T-helper 1 cell treated with Interleukin-12 subunit alpha and Interleukin-12 subunit beta and Interleukin-4 antibody, amounts not matched to agents 30 ng/mL and 1 ng/mL, for 36 hours (primary cell): ENCODE results near the gene SNX15. TPM values are rescaled to one million over a fixed set of nuclear protein-coding genes. Genes with fewer than 3 reads are reported as not detected.
"Not testable (repeated sequence)": the region's sequence is repeated elsewhere in the genome, so short reads cannot be mapped to it uniquely, and the experiment has no call there.

Source experiments
- intact Hi-C: fragments of 100-400 bp; cut with micrococcal nuclease; formaldehyde crosslinking; loops from one replicate; pipeline ENCODE4 v1.15.1; 2024
- total RNA-seq: library from RNA; stranded (reverse); gene quantifications from 2 replicates; pipeline ENCODE4 v1.2.3, GENCODE V29; 2022

SNX15 gene
- total RNA-seq, result 29.9 and 35.8 TPM in 2 replicates

- intact Hi-C loops, result loop anchor here (1.0 to 5.0 kb wide), 16 partner anchors 13 to 587 kb away; partner anchors contain the start of genes ATG2A, CDCA5, FAM89B and MAP3K11
Observed at GRCh38 chr11:65027213-65028067, at the start of gene SNX15. Gene SNX15 (plus strand): TSS chr11:65027439. CDS start chr11:65027538, 99 bp downstream.

GRCh38 chr11:64983339-64983738 is 43.9 kb upstream of the SNX15 start:
- intact Hi-C loops, result not testable (repeated sequence)

GRCh38 chr11:64987998-64988854 is 39.0 kb upstream of the SNX15 start:
- intact Hi-C loops, result no loop called here

- intact Hi-C loops, result no loop called here
Observed at GRCh38 chr11:64989416-64989815, 37.8 kb upstream of the SNX15 start.

GRCh38 chr11:64990222-64990923 is 36.9 kb upstream of the SNX15 start:
- intact Hi-C loops, result no loop called here

GRCh38 chr11:64994318-64994717 is 32.9 kb upstream of the SNX15 start:
- intact Hi-C loops, result no loop called here

- intact Hi-C loops, result loop anchor here (5.0 kb wide), 1 partner anchor 44 kb away; no protein-coding TSS in a partner anchor
Observed at GRCh38 chr11:64996327-64996709, 30.9 kb upstream of the SNX15 start.

GRCh38 chr11:64996710-64997380 is 30.4 kb upstream of the SNX15 start, which contains the start of gene BATF2:
Gene BATF2 (minus strand): TSS chr11:64996971. CDS start chr11:64996914, 57 bp downstream.
- intact Hi-C loops, result loop anchor here (5.0 kb wide), 1 partner anchor 45 kb away; no protein-coding TSS in a partner anchor

- intact Hi-C loops, result loop anchor here (5.0 kb wide), 1 partner anchor 46 kb away; no protein-coding TSS in a partner anchor
Observed at GRCh38 chr11:64998141-64998540, 29.1 kb upstream of the SNX15 start.

GRCh38 chr11:64998690-64999431 is 28.4 kb upstream of the SNX15 start:
- intact Hi-C loops, result loop anchor here (5.0 kb wide), 1 partner anchor 47 kb away; no protein-coding TSS in a partner anchor

GRCh38 chr11:64999478-64999877 is 27.8 kb upstream of the SNX15 start:
- intact Hi-C loops, result loop anchor here (5.0 kb wide), 1 partner anchor 47 kb away; no protein-coding TSS in a partner anchor

GRCh38 chr11:65002706-65003105 is 24.5 kb upstream of the SNX15 start:
- intact Hi-C loops, result no loop called here

GRCh38 chr11:65003282-65003681 is 24.0 kb upstream of the SNX15 start:
- intact Hi-C loops, result no loop called here

GRCh38 chr11:65003968-65004367 is 23.3 kb upstream of the SNX15 start:
- intact Hi-C loops, result not testable (repeated sequence)

GRCh38 chr11:65008016-65008415 is 19.2 kb upstream of the SNX15 start:
- intact Hi-C loops, result no loop called here

GRCh38 chr11:65008873-65009272 is 18.4 kb upstream of the SNX15 start:
- intact Hi-C loops, result no loop called here

- intact Hi-C loops, result loop anchor here (1.0 to 5.0 kb wide), 11 partner anchors 14 to 656 kb away; partner anchors contain the start of genes ATG2A, CDCA5, PPP2R5B and RPS6KA4
Observed at GRCh38 chr11:65013130-65013887, 13.9 kb upstream of the SNX15 start.

- intact Hi-C loops, result loop anchor here (1.0 to 5.0 kb wide), 12 partner anchors 13 to 657 kb away; partner anchors contain the start of genes ATG2A, CDCA5, FAU and MRPL49
Observed at GRCh38 chr11:65013888-65014725, 13.1 kb upstream of the SNX15 start, which contains the start of gene ARL2. Gene ARL2 (plus strand): TSS chr11:65014160. CDS start chr11:65014208, 48 bp downstream.
